BLaER1 treated with 17β-estradiol and CSF1 and Interleukin-3, amounts not matched to agents 10 nM and 100 nM (cell line): ENCODE measurements around the gene ALX4.
A peak's percentile ranks its signal among the peaks of the same experiment; 100 is the strongest.

Experiments
- H3K27ac ChIP-seq, 11 experiments: shearing (Covaris generic); formaldehyde crosslinking; 2 replicates each; pipeline ENCODE4 v1.8.1; 2022
- H3K27me3 ChIP-seq, 11 experiments: shearing (Covaris generic); formaldehyde crosslinking; 2 replicates each; pipeline ENCODE4 v1.8.1; 2022
- H3K36me3 ChIP-seq, 11 experiments: shearing (Covaris generic); formaldehyde crosslinking; 2 replicates each; pipeline ENCODE4 v1.8.1; 2022
- H3K4me1 ChIP-seq, 10 experiments: shearing (Covaris generic); formaldehyde crosslinking; 2 replicates each; pipeline ENCODE4 v1.8.1; 2022
- H3K4me2 ChIP-seq, 11 experiments: shearing (Covaris generic); formaldehyde crosslinking; 2 replicates each; pipeline ENCODE4 v1.8.1; 2022
- H3K4me3 ChIP-seq, 10 experiments: shearing (Covaris generic); formaldehyde crosslinking; 2 replicates each; pipeline ENCODE4 v1.8.1; 2022
- H3K9ac ChIP-seq, 11 experiments: shearing (Covaris generic); formaldehyde crosslinking; 2 replicates each; pipeline ENCODE4 v1.8.1; 2022
- H3K9me3 ChIP-seq, 11 experiments: shearing (Covaris generic); formaldehyde crosslinking; replicated peaks in 1 of 11; 2 replicates each; pipeline ENCODE4 v1.8.1; 2022
- H4K20me1 ChIP-seq, 11 experiments: shearing (Covaris generic); formaldehyde crosslinking; 2 replicates each; pipeline ENCODE4 v1.8.1; 2022
- Cebpa-rat ChIP-seq, 11 experiments: shearing (Covaris generic); IDR thresholded peaks; 2 replicates each; pipeline ENCODE4 v1.8.1; 2022

The ALX4 gene

GRCh38 chr11:44301564-44302271 lies 8.2 kb downstream of the ALX4 start:
- Histone ChIP-seq H3K9ac (no peak overlapping the region), H4K20me1 (peaks cover 0 to 43% (median 30%) of the 10 kb centered on the region in 11 experiments; a peak in 16 of 22 replicates), H3K4me3 (no peak overlapping the region), H3K9me3 (no peaks in the 10 kb centered on the region), H3K27me3 (peaks cover 54 to 70% (median 61%) of the 10 kb centered on the region in 11 experiments), H3K4me2 (peak overlapping the region in 9 of 11 experiments; percentile 48 to 74 (median 67); a peak in 18 of 22 replicates), H3K36me3 (no peaks in the 10 kb centered on the region), H3K4me1 (peaks cover 24 to 48% (median 40%) of the 10 kb centered on the region in 10 experiments), H3K27ac (no peak overlapping the region)
- TF ChIP-seq Cebpa-rat (IDR thresholded peaks at IDR 0.05): peak in 2 of 11 experiments; percentile 30 to 55; a peak in 2 of 22 replicates

GRCh38 chr11:44300844-44301563 lies 8.9 kb downstream of the ALX4 start:
- peaks cover 19 to 42% (median 37%) of the 10 kb centered on the region in 10 experiments for H3K4me1 ChIP-seq
- no peaks in the 10 kb centered on the region for H3K36me3 ChIP-seq
- TF ChIP-seq Cebpa-rat (IDR thresholded peaks at IDR 0.05): no peak
- peak overlapping the region in 8 of 11 experiments; percentile 63 to 74 (median 69); a peak in 14 of 22 replicates for H3K4me2 ChIP-seq
- H4K20me1 ChIP-seq: peaks cover 0 to 36% (median 23%) of the 10 kb centered on the region in 11 experiments; a peak in 15 of 22 replicates
- H3K27me3 ChIP-seq: peaks cover 47 to 63% (median 54%) of the 10 kb centered on the region in 11 experiments
- no peak overlapping the region for H3K9ac ChIP-seq
- no peak overlapping the region for H3K4me3 ChIP-seq
- no peak overlapping the region for H3K27ac ChIP-seq
- H3K9me3 ChIP-seq: no peaks in the 10 kb centered on the region

- no peak overlapping the region for H3K27ac ChIP-seq
- peaks cover 0 to 17% (median 2%) of the 10 kb centered on the region in 11 experiments; a peak in 10 of 22 replicates for H4K20me1 ChIP-seq
- no peaks in the 10 kb centered on the region for H3K36me3 ChIP-seq
- H3K9me3 ChIP-seq: no peaks in the 10 kb centered on the region
- H3K27me3 ChIP-seq: peaks cover 25 to 42% (median 32%) of the 10 kb centered on the region in 11 experiments
- H3K4me2 ChIP-seq: no peak overlapping the region
- H3K9ac ChIP-seq: no peak overlapping the region
- no peak for TF ChIP-seq Cebpa-rat (IDR thresholded peaks at IDR 0.05)
- H3K4me1 ChIP-seq: peaks cover 0 to 23% (median 18%) of the 10 kb centered on the region in 10 experiments; a peak in 16 of 20 replicates
- H3K4me3 ChIP-seq: no peak overlapping the region
These were observed 11.1 kb downstream of the ALX4 start for GRCh38 chr11:44298862-44299261.

GRCh38 chr11:44290208-44290607 lies 19.7 kb downstream of the ALX4 start:
- no peak overlapping the region for H3K9ac ChIP-seq
- H3K27ac ChIP-seq: no peak overlapping the region
- H3K9me3 ChIP-seq: no peaks in the 10 kb centered on the region
- no peak overlapping the region for H3K4me3 ChIP-seq
- no peaks in the 10 kb centered on the region for H4K20me1 ChIP-seq
- no peaks in the 10 kb centered on the region for H3K36me3 ChIP-seq
- peaks cover 0 to 8% (median 7%) of the 10 kb centered on the region in 10 experiments; a peak in 8 of 20 replicates for H3K4me1 ChIP-seq
- H3K27me3 ChIP-seq: no peaks in the 10 kb centered on the region
- H3K4me2 ChIP-seq: peak overlapping the region in 6 of 11 experiments; percentile 24 to 46 (median 36); a peak in 6 of 22 replicates
- TF ChIP-seq Cebpa-rat (IDR thresholded peaks at IDR 0.05): no peak

DNA sequence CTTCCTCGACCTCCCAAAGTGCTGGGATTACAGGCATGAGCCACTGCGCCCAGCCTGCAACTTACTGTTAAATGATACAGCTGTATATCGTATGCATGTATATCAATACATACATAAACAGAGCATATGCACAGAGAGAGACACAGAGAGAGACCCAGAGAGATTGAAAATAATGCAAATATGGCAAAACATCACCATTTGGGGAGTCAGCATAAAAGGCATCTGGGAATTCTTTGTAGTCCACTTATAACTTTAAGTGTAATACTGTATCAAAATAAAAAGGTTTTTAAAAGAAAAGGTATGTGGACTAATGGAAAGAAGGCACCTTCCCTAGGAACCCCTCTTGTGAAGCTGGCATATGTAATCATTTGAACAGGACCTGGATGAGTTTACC lies 21.8 kb downstream of the ALX4 start:
- Histone ChIP-seq H3K36me3 (no peaks in the 10 kb centered on the region), H3K4me2 (no peak overlapping the region), H3K9ac (no peak overlapping the region), H3K9me3 (no peaks in the 10 kb centered on the region), H4K20me1 (no peaks in the 10 kb centered on the region), H3K27ac (no peak overlapping the region), H3K4me1 (peaks cover 0 to 8% (median 7%) of the 10 kb centered on the region in 10 experiments; a peak in 8 of 20 replicates), H3K27me3 (no peaks in the 10 kb centered on the region), H3K4me3 (no peak overlapping the region)
- no peak for TF ChIP-seq Cebpa-rat (IDR thresholded peaks at IDR 0.05)

DNA sequence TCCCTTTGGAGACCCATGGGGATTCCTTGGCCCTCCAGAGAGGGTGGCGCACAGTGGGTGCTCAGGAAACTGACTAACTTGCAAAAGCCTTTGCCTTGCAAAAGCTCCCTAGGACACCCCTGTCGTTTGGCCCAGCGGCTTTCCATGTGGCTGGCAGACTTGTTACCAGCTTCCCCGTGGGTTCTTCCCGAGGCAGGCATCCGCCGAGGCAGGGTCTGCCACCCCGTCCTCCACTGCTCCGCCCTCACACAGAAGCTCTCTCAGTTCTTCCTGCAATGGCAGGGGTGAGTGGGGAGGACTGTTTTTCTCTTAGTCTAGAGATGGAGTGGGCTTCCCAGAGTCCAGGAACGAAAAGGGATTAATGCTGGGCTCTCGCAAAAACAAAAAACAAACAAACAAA lies 23.0 kb downstream of the ALX4 start:
- no peak overlapping the region for H3K9ac ChIP-seq

GRCh38 chr11:44286268-44286880 lies 23.6 kb downstream of the ALX4 start:
- Histone ChIP-seq H3K27me3 (no peaks in the 10 kb centered on the region), H3K36me3 (no peaks in the 10 kb centered on the region), H3K4me1 (peaks cover 0 to 8% (median 7%) of the 10 kb centered on the region in 10 experiments; a peak in 8 of 20 replicates), H3K4me3 (no peak overlapping the region), H3K9ac (0 out of 22 replicates have a peak overlapping the region, but pooled peaks of 1 of the 11 experiments have one; percentile 39), H3K9me3 (no peaks in the 10 kb centered on the region), H3K4me2 (no peak overlapping the region), H4K20me1 (no peaks in the 10 kb centered on the region), H3K27ac (no peak overlapping the region)
- TF ChIP-seq Cebpa-rat (IDR thresholded peaks at IDR 0.05): no peak

More for the DNA sequence above, 23.0 kb downstream of the ALX4 start:
- Histone ChIP-seq H3K4me2 (no peak overlapping the region), H3K4me1 (peaks cover 0 to 8% (median 7%) of the 10 kb centered on the region in 10 experiments; a peak in 8 of 20 replicates), H4K20me1 (no peaks in the 10 kb centered on the region), H3K27ac (no peak overlapping the region), H3K9me3 (no peaks in the 10 kb centered on the region), H3K36me3 (no peaks in the 10 kb centered on the region), H3K4me3 (no peak overlapping the region), H3K27me3 (no peaks in the 10 kb centered on the region)
- no peak for TF ChIP-seq Cebpa-rat (IDR thresholded peaks at IDR 0.05)

GRCh38 chr11:44285756-44286155 lies 24.2 kb downstream of the ALX4 start:
- Histone ChIP-seq H3K9ac (peak overlapping the region in 2 of 11 experiments; percentile 7 to 39; a peak in 3 of 22 replicates), H3K27ac (no peak overlapping the region), H3K36me3 (no peaks in the 10 kb centered on the region), H3K4me1 (peaks cover 0 to 5% (median 4%) of the 10 kb centered on the region in 10 experiments; a peak in 8 of 20 replicates), H3K4me2 (no peak overlapping the region), H3K4me3 (no peak overlapping the region), H3K27me3 (no peaks in the 10 kb centered on the region), H4K20me1 (no peaks in the 10 kb centered on the region), H3K9me3 (no peaks in the 10 kb centered on the region)
- no peak for TF ChIP-seq Cebpa-rat (IDR thresholded peaks at IDR 0.05)

- no peak overlapping the region for H3K4me2 ChIP-seq
- H4K20me1 ChIP-seq: no peaks in the 10 kb centered on the region
- H3K36me3 ChIP-seq: no peaks in the 10 kb centered on the region
- no peaks in the 10 kb centered on the region for H3K27me3 ChIP-seq
- no peak for TF ChIP-seq Cebpa-rat (IDR thresholded peaks at IDR 0.05)
- no peak overlapping the region for H3K9ac ChIP-seq
- H3K4me3 ChIP-seq: no peak overlapping the region
- no peaks in the 10 kb centered on the region for H3K9me3 ChIP-seq
- peaks cover 0 to 15% (median 12%) of the 10 kb centered on the region in 10 experiments; a peak in 17 of 20 replicates for H3K4me1 ChIP-seq
- H3K27ac ChIP-seq: no peak overlapping the region
These were observed 27.3 kb downstream of the ALX4 start for GRCh38 chr11:44282620-44283019.
